Smooth muscle cell (in vitro differentiated cells): Measurements from ENCODE around the gene CREBL2. TPM values are rescaled to one million over a fixed set of nuclear protein-coding genes. Genes with fewer than 3 reads are reported as not detected.
"Not testable (repeated sequence)": the region's sequence is repeated elsewhere in the genome, so short reads cannot be mapped to it uniquely, and the experiment has no call there.

Experiments
- DNase-seq: peaks from one replicate; lab custom pipeline; 2025; ENCODE audit not compliant: unreplicated experiment; lab: John Stamatoyannopoulos, UW
- H2AFZ ChIP-seq: fragments of 200-600 bp; sonication (generic); 2 replicates; pipeline ENCODE4 v1.6.0; 2016; ENCODE audit warnings: antibody characterized with exemption, low read depth, mild to moderate bottlenecking
- H3F3A ChIP-seq: fragments of 200-600 bp; sonication (generic); 2 replicates; pipeline ENCODE4 v1.6.0; 2017; ENCODE audit warnings: antibody characterized with exemption, low read depth
- H3K27ac ChIP-seq: fragments of 200-600 bp; sonication (generic); 2 replicates; pipeline ENCODE4 v1.5.1; 2016; ENCODE audit warnings: low read depth, mild to moderate bottlenecking
- H3K27me3 ChIP-seq: fragments of 200-600 bp; sonication (generic); 2 replicates; pipeline ENCODE4 v1.6.1; 2016; ENCODE audit warnings: low read depth, mild to moderate bottlenecking
- H3K36me3 ChIP-seq: fragments of 200-600 bp; sonication (generic); 2 replicates; pipeline ENCODE4 v1.5.1; 2016; ENCODE audit warnings: low read depth
- H3K4me1 ChIP-seq: fragments of 200-600 bp; sonication (generic); 2 replicates; pipeline ENCODE4 v1.5.1; 2016; ENCODE audit warnings: low read depth
- H3K4me2 ChIP-seq: fragments of 200-600 bp; sonication (generic); 2 replicates; pipeline ENCODE4 v1.6.0; 2016; ENCODE audit warnings: mild to moderate bottlenecking
- H3K4me3 ChIP-seq: fragments of 200-600 bp; sonication (generic); 2 replicates; pipeline ENCODE4 v1.5.1; 2016; ENCODE audit warnings: mild to moderate bottlenecking
- H3K79me2 ChIP-seq: fragments of 200-600 bp; sonication (generic); 2 replicates; pipeline ENCODE4 v1.6.0; 2016; ENCODE audit warnings: low read depth, mild to moderate bottlenecking
- H3K9ac ChIP-seq: fragments of 200-600 bp; sonication (generic); 2 replicates; pipeline ENCODE4 v1.6.0; 2016; ENCODE audit warnings: low read depth
- H3K9me3 ChIP-seq: fragments of 200-600 bp; sonication (generic); replicated peaks from 2 replicates; pipeline ENCODE4 v1.5.1; 2016; ENCODE audit warnings: low read depth
- H4K20me1 ChIP-seq: fragments of 200-600 bp; sonication (generic); 2 replicates; pipeline ENCODE4 v1.6.0; 2016; ENCODE audit warnings: low read depth
- whole genome bisulfite sequencing: methylation state at CpG from one replicate; pipeline ENCODE4 v1.1.7; 2016; ENCODE audit warnings: low lambda C conversion rate; 5-methylcytosine and 5-hydroxymethylcytosine counted together
- polyA plus RNA-seq: library from polyadenylated mRNA; unstranded; fragments of >200 nt; fragmentation: Nextera tagmentation; extraction: Ambion mirVana; gene quantifications from 2 replicates; pipeline ENCODE4 v1.2.1, GENCODE V29; 2016
- total RNA-seq: library from RNA; depleted of rRNA; stranded (reverse); fragments of >200 nt; gene quantifications from 2 replicates; pipeline ENCODE4 v1.2.3, GENCODE V29; 2014
- TF ChIP-seq, protein P1 (sequence below): fragments of 200-600 bp; sonication (generic); IDR thresholded peaks from 2 replicates; pipeline ENCODE4 v1.5.1; 2017; ENCODE audit warnings: borderline replicate concordance, mild to moderate bottlenecking, antibody characterized with exemption; ENCODE audit not compliant: insufficient read depth, poor library complexity, severe bottlenecking

The CREBL2 gene
- total and polyA plus RNA-seq, 2 experiments from 2014 or later = 4.2 to 6.6 TPM

DNA sequence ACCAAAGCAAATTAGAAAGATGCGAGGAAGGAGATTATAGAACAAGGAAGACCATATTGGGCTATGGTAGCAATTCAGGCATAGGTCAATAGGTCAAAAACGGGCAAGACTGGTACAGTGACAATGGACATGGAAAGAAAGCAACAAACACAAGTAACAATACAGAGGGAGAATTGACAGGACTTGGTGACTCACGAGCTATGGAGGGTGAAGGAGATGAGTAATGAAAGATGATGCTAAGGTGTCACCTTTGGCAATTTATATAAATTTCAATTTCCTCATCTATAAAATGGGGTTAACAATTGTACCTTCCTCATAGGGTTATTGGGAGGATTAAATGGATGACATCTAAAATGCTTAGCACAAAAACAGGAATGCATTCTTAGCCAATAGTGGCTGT, 33.9 kb upstream of the CREBL2 start:
- H3K4me2 ChIP-seq = no peak overlapping the region
- H3K9me3 ChIP-seq = no peaks in the 10 kb centered on the region
- no peak overlapping the region for H3K27ac ChIP-seq
- TF ChIP-seq, protein P1, sequence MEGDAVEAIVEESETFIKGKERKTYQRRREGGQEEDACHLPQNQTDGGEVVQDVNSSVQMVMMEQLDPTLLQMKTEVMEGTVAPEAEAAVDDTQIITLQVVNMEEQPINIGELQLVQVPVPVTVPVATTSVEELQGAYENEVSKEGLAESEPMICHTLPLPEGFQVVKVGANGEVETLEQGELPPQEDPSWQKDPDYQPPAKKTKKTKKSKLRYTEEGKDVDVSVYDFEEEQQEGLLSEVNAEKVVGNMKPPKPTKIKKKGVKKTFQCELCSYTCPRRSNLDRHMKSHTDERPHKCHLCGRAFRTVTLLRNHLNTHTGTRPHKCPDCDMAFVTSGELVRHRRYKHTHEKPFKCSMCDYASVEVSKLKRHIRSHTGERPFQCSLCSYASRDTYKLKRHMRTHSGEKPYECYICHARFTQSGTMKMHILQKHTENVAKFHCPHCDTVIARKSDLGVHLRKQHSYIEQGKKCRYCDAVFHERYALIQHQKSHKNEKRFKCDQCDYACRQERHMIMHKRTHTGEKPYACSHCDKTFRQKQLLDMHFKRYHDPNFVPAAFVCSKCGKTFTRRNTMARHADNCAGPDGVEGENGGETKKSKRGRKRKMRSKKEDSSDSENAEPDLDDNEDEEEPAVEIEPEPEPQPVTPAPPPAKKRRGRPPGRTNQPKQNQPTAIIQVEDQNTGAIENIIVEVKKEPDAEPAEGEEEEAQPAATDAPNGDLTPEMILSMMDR = no peak
- H3K36me3 ChIP-seq = no peaks in the 10 kb centered on the region
- no peaks in the 10 kb centered on the region for H3F3A ChIP-seq
- no peaks in the 10 kb centered on the region for H3K27me3 ChIP-seq
- H3K4me1 ChIP-seq = no peaks in the 10 kb centered on the region
- 88% methylated on average over 3 of the region's 3 CpGs for WGBS
- no peaks in the 10 kb centered on the region for H4K20me1 ChIP-seq
- DNase-seq = no peak
- H3K9ac ChIP-seq = no peak overlapping the region
- no peak overlapping the region for H2AFZ ChIP-seq
- H3K79me2 ChIP-seq = no peaks in the 10 kb centered on the region
- no peak overlapping the region for H3K4me3 ChIP-seq

DNA sequence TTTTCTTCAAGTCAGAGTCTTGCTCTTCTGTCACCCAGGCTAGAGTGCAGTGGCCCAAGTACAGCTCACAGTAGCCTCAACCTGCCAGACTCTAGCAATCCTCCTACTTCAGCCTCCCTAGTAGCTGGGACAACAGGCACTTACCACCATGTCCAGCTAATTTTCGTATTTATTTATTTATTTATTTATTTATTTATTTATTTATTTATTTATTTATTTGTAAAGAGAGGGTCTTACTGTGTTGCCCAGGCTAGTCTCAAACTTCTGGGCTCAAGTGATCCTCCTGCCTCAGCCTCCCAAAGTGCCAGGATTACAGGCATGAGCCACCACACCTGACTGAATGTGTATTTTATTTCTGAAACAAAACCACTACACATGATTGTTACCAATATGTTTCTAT, 31.0 kb upstream of the CREBL2 start:
- H4K20me1 ChIP-seq, H3K9me3 ChIP-seq, H3K4me1 ChIP-seq, H3K79me2 ChIP-seq, H3K36me3 ChIP-seq, DNase-seq, H2AFZ ChIP-seq, H3K27me3 ChIP-seq, H3K4me2 ChIP-seq, H3K9ac ChIP-seq, H3K27ac ChIP-seq, H3K4me3 ChIP-seq, H3F3A ChIP-seq: not testable (repeated sequence)
- 81% methylated on average over 1 of the region's 1 CpG for WGBS

DNA sequence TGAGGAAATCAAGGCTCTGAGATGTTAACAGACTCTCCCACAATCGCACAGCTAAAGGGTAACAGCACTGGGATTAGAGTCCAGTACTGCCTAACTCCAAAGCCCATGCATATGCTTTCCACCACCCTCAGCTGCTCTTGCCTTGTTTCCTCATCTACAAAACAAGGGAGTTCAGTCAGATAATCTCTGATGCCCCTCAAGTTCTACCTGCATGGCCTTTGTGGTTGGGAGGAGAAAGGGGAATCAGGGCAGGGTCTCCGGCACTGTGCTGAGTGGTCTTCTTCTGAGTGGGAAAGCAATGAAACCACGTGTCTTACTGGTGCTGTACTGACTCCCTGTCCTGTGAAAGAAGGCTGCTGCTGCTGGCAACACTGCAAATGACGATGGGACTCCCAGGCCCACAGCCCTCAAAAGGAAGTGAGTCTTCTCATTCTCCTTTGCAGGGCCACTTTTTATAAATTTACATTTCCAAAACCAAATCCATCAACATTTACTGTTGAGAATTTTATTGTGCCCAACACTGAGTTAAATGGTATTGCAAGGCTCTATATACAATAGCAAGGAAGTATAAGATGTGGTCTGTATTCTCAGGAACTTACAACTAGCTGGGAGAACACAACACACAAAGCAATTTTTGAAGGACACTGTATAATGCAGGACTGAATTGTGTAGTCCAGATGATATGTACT, 29.3 kb upstream of the CREBL2 start:
- no peaks in the 10 kb centered on the region for H3K79me2 ChIP-seq
- H4K20me1 ChIP-seq = no peaks in the 10 kb centered on the region
- peak overlapping the region; percentile 29 for H2AFZ ChIP-seq
- peak overlapping the region; percentile 66 for H3K27ac ChIP-seq
- H3K9me3 ChIP-seq = no peaks in the 10 kb centered on the region
- H3K4me1 ChIP-seq = no peaks in the 10 kb centered on the region
- H3K27me3 ChIP-seq = no peaks in the 10 kb centered on the region
- H3K4me3 ChIP-seq = no peak overlapping the region
- peak overlapping the region; percentile 15 for H3K9ac ChIP-seq
- H3F3A ChIP-seq = no peaks in the 10 kb centered on the region
- H3K36me3 ChIP-seq = no peaks in the 10 kb centered on the region
- WGBS = 85% methylated on average over 4 of the region's 4 CpGs
- no peak overlapping the region for H3K4me2 ChIP-seq
- TF ChIP-seq, protein P1 = no peak
- no peak for DNase-seq

- DNase-seq = no peak
- no peaks in the 10 kb centered on the region for H3K36me3 ChIP-seq
- TF ChIP-seq, protein P1 = no peak
- H3K4me1 ChIP-seq = no peaks in the 10 kb centered on the region
- H3K4me3 ChIP-seq = no peak overlapping the region
- H3F3A ChIP-seq = no peaks in the 10 kb centered on the region
- H3K79me2 ChIP-seq = no peaks in the 10 kb centered on the region
- H3K9me3 ChIP-seq = no peaks in the 10 kb centered on the region
- peak overlapping the region; percentile 66 for H3K27ac ChIP-seq
- no peaks in the 10 kb centered on the region for H3K27me3 ChIP-seq
- H3K4me2 ChIP-seq = no peak overlapping the region
- peak overlapping the region; percentile 12 for H3K9ac ChIP-seq
- peak overlapping the region; percentile 29 for H2AFZ ChIP-seq
- 39% methylated on average over 6 of the region's 6 CpGs for WGBS
- H4K20me1 ChIP-seq = no peaks in the 10 kb centered on the region
Observed at GRCh38 chr12:12582895-12583303, 28.8 kb upstream of the CREBL2 start.
